Activated CD8-positive, alpha-beta T cell treated with anti-CD3 and anti-CD28 coated beads for 36 hours (primary cell): ENCODE data around the gene CAMKK2. TPM values are rescaled to one million over a fixed set of nuclear protein-coding genes. Genes with fewer than 3 reads are reported as not detected.

ENCODE experiments used
- ATAC-seq: fragments of 200-7000 bp; cut with Tn5 transposase; one replicate; pipeline ENCODE4 v1.10.0; 2021; ENCODE audit warnings: mild to moderate bottlenecking, moderate library complexity
- CTCF ChIA-PET: fragments of 350-600 bp; sonication (Branson Sonifier 250); formaldehyde crosslinking; loops from one replicate; lab custom pipeline; 2021; ENCODE audit warnings: antibody characterized with exemption; lab: Charles Lee
- POLR2A ChIA-PET: fragments of 350-600 bp; sonication (Branson Sonifier 250); formaldehyde crosslinking; loops from one replicate; lab custom pipeline; 2021; ENCODE audit warnings: antibody characterized with exemption; lab: Charles Lee
- DNase-seq: peaks from one replicate; pipeline ENCODE4 v3.0.0-alpha.2; 2020
- H3K27ac Mint-ChIP-seq: one replicate; pipeline ENCODE4 v1.8.0; 2021; ENCODE audit warnings: mild to moderate bottlenecking, mixed read lengths
- H3K27me3 Mint-ChIP-seq: one replicate; pipeline ENCODE4 v1.8.0; 2021; ENCODE audit warnings: mixed read lengths
- H3K36me3 Mint-ChIP-seq: one replicate; pipeline ENCODE4 v1.8.0; 2021; ENCODE audit warnings: low read depth, mixed read lengths
- H3K4me1 Mint-ChIP-seq: one replicate; pipeline ENCODE4 v1.8.0; 2021; ENCODE audit warnings: low read depth, mixed read lengths
- H3K4me3 Mint-ChIP-seq: one replicate; pipeline ENCODE4 v1.8.0; 2021; ENCODE audit warnings: mild to moderate bottlenecking, moderate library complexity, mixed read lengths
- H3K9me3 Mint-ChIP-seq: one replicate; pipeline ENCODE4 v1.8.0; 2021; ENCODE audit warnings: mixed read lengths
- CTCF ChIP-seq: fragments of 200-600 bp; IDR thresholded peaks from one replicate; pipeline ENCODE4 v1.8.0; 2022; ENCODE audit warnings: antibody characterized with exemption, mild to moderate bottlenecking
- intact Hi-C: fragments of 100-400 bp; cut with micrococcal nuclease; formaldehyde crosslinking; loops from one replicate; pipeline ENCODE4 v1.10.0; 2022
- total RNA-seq, 2 experiments: library from RNA; stranded (reverse); gene quantifications; one replicate each; pipeline ENCODE4 v1.2.3, GENCODE V29; 2021

CAMKK2 gene
- total RNA-seq, 2 experiments from 2014 or later: 25.2 to 28.0 TPM

- H3K4me3 Mint-ChIP-seq: no peak overlapping the region
- peaks cover 22% of the 10 kb centered on the region for H3K36me3 Mint-ChIP-seq
- no peak for TF ChIP-seq CTCF
- DNase-seq (no peak), ATAC-seq (no peak)
- H3K4me1 Mint-ChIP-seq: peaks cover 47% of the 10 kb centered on the region
- H3K9me3 Mint-ChIP-seq: no peaks in the 10 kb centered on the region
- intact Hi-C loops: no loop called here
- no peak overlapping the region for H3K27ac Mint-ChIP-seq
- H3K27me3 Mint-ChIP-seq: no peaks in the 10 kb centered on the region
- ChIA-PET CTCF (interaction anchor here (1.2 kb wide), 1 partner anchor 9 kb away, joined by 3 read pairs; no protein-coding TSS in a partner anchor), POLR2A (interaction anchor here (0.6 kb wide), 1 partner anchor 476 kb away, joined by 4 read pairs; no protein-coding TSS in a partner anchor)
Measured at GRCh38 chr12:121226399-121226798, 70.1 kb downstream of the CAMKK2 start.

- Mint-ChIP-seq H3K4me3 (no peak overlapping the region), H3K9me3 (no peaks in the 10 kb centered on the region), H3K27me3 (no peaks in the 10 kb centered on the region), H3K4me1 (peaks cover 37% of the 10 kb centered on the region), H3K27ac (peak overlapping the region; percentile 88), H3K36me3 (peaks cover 20% of the 10 kb centered on the region)
- no peak for TF ChIP-seq CTCF
- peak; percentile 76 for ATAC-seq
- ChIA-PET CTCF (interaction anchor here (0.9 to 2.4 kb wide), 9 partner anchors 9 to 132 kb away, joined by 3 to 12 read pairs (median 3); no protein-coding TSS in a partner anchor), POLR2A (interaction anchor here (0.6 to 1.5 kb wide), 5 partner anchors 10 to 514 kb away, joined by 3 to 5 read pairs (median 3); partner anchors contain the start of gene UNC119B)
- DNase-seq: peak; percentile 61
- intact Hi-C loops: no loop called here
Measured at GRCh38 chr12:121224591-121224990, 71.9 kb downstream of the CAMKK2 start.

GRCh38 chr12:121223292-121224285 is 72.9 kb downstream of the CAMKK2 start:
- Mint-ChIP-seq H3K4me1 (peaks cover 36% of the 10 kb centered on the region), H3K27me3 (no peaks in the 10 kb centered on the region), H3K9me3 (no peaks in the 10 kb centered on the region), H3K36me3 (peaks cover 20% of the 10 kb centered on the region), H3K4me3 (no peak overlapping the region), H3K27ac (peak overlapping the region; percentile 76)
- POLR2A ChIA-PET: interaction anchor here (0.6 to 1.5 kb wide), 5 partner anchors 12 to 513 kb away, joined by 3 read pairs; partner anchors contain the start of gene UNC119B
- ATAC-seq (peak; percentile 73), DNase-seq (peak; percentile 58)
- CTCF ChIA-PET: interaction anchor here (0.6 to 2.4 kb wide), 13 partner anchors 11 to 575 kb away, joined by 3 to 12 read pairs (median 3); no protein-coding TSS in a partner anchor
- intact Hi-C loops: no loop called here
- TF ChIP-seq CTCF: peak; percentile 40

- ChIA-PET POLR2A (interaction anchor here (0.8 to 1.4 kb wide), 4 partner anchors 12 to 95 kb away, joined by 3 read pairs; no protein-coding TSS in a partner anchor), CTCF (interaction anchor here (1.1 to 1.8 kb wide), 2 partner anchors 111 to 163 kb away, joined by 3 to 4 read pairs; no protein-coding TSS in a partner anchor)
- Mint-ChIP-seq H3K27me3 (no peaks in the 10 kb centered on the region), H3K36me3 (peaks cover 21% of the 10 kb centered on the region), H3K27ac (peak overlapping the region; percentile 76), H3K4me1 (peaks cover 36% of the 10 kb centered on the region), H3K9me3 (no peaks in the 10 kb centered on the region), H3K4me3 (no peak overlapping the region)
- intact Hi-C loops: no loop called here
- peak; percentile 28 for DNase-seq
- peak; percentile 2 for ATAC-seq
- TF ChIP-seq CTCF: no peak
Measured at GRCh38 chr12:121222847-121223246, 73.7 kb downstream of the CAMKK2 start.
